ENCODE results near the gene SLC5A9.

DNA sequence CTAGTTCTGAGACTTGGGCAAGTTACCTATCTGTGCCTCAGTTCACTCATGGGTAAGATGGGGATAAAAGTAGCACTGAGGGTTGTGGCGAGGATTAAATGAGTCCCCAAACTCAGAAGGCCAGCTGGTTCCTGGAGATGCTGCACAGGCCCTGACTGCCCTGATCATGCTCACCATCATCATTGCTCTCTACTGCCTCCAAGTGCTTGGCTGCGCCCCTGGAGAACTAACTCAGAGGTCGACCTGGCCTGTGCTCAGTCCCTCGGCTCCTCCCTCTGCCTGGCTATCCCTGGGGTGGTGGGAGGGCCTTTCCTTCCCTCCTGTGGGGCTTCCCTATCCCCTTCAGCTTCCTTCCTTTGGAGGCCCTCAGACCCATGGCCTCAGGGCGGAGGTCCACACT, 5.6 kb downstream of the SLC5A9 start:
- TF ChIP-seq CTCF (IDR thresholded peaks at IDR 0.05) (no peak), POLR2A (IDR thresholded peaks at IDR 0.05) (no peak)

Measured in testis (tissue), 2 donors.